Measurements from ENCODE around the gene SHISA4.

DNA sequence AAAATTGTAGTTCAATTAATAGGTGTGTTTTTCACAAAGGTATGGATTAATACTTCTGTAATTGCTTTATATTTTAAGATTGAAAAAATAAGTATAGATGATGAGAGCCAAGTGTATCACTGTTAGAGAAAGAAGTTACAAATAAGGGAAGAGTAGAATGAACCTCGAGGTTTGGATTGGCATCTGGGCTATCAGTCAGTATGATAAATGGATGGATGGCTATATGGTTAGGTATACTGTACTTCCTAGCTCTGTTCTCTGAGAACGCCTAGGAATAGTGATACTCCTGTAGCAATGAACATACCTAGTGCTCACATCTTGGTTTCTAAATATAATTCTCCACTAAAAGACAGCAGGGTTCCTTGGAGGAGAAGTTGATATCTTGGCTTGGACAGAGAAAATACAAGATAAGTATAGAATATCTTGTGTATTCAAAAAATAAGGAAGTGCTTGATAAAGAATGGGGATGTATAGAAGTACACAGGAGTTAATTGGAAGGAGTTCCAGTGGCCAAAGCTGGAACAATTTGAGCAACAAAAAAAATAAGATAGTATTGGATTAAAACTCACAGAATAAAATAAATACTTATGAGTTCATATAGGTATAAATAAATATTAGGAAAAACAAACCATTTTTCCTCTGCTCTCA lies 47.3 kb upstream of the SHISA4 start:
- TF ChIP-seq JUN (CRISPR knock-in tag; IDR thresholded peaks at IDR 0.05) (no peak), CBFB (CRISPR knock-in tag; IDR thresholded peaks at IDR 0.05; ENCODE audit: low read depth) (no peak), FOXK1 (CRISPR knock-in tag; IDR thresholded peaks at IDR 0.05) (no peak), SMAD3 (CRISPR knock-in tag; IDR thresholded peaks at IDR 0.05; ENCODE audit: borderline replicate concordance) (no peak), TP53 (CRISPR knock-in tag; IDR thresholded peaks at IDR 0.05) (no peak), CREM (CRISPR knock-in tag; IDR thresholded peaks at IDR 0.05) (no peak)
- TF ChIP-seq, protein P1, sequence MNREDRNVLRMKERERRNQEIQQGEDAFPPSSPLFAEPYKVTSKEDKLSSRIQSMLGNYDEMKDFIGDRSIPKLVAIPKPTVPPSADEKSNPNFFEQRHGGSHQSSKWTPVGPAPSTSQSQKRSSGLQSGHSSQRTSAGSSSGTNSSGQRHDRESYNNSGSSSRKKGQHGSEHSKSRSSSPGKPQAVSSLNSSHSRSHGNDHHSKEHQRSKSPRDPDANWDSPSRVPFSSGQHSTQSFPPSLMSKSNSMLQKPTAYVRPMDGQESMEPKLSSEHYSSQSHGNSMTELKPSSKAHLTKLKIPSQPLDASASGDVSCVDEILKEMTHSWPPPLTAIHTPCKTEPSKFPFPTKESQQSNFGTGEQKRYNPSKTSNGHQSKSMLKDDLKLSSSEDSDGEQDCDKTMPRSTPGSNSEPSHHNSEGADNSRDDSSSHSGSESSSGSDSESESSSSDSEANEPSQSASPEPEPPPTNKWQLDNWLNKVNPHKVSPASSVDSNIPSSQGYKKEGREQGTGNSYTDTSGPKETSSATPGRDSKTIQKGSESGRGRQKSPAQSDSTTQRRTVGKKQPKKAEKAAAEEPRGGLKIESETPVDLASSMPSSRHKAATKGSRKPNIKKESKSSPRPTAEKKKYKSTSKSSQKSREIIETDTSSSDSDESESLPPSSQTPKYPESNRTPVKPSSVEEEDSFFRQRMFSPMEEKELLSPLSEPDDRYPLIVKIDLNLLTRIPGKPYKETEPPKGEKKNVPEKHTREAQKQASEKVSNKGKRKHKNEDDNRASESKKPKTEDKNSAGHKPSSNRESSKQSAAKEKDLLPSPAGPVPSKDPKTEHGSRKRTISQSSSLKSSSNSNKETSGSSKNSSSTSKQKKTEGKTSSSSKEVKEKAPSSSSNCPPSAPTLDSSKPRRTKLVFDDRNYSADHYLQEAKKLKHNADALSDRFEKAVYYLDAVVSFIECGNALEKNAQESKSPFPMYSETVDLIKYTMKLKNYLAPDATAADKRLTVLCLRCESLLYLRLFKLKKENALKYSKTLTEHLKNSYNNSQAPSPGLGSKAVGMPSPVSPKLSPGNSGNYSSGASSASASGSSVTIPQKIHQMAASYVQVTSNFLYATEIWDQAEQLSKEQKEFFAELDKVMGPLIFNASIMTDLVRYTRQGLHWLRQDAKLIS (CRISPR knock-in tag; IDR thresholded peaks at IDR 0.05; ENCODE audit: borderline replicate concordance), result no peak
- TF ChIP-seq, protein P2, sequence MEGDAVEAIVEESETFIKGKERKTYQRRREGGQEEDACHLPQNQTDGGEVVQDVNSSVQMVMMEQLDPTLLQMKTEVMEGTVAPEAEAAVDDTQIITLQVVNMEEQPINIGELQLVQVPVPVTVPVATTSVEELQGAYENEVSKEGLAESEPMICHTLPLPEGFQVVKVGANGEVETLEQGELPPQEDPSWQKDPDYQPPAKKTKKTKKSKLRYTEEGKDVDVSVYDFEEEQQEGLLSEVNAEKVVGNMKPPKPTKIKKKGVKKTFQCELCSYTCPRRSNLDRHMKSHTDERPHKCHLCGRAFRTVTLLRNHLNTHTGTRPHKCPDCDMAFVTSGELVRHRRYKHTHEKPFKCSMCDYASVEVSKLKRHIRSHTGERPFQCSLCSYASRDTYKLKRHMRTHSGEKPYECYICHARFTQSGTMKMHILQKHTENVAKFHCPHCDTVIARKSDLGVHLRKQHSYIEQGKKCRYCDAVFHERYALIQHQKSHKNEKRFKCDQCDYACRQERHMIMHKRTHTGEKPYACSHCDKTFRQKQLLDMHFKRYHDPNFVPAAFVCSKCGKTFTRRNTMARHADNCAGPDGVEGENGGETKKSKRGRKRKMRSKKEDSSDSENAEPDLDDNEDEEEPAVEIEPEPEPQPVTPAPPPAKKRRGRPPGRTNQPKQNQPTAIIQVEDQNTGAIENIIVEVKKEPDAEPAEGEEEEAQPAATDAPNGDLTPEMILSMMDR (IDR thresholded peaks at IDR 0.05), result no peak
- TF ChIP-seq, protein P3, sequence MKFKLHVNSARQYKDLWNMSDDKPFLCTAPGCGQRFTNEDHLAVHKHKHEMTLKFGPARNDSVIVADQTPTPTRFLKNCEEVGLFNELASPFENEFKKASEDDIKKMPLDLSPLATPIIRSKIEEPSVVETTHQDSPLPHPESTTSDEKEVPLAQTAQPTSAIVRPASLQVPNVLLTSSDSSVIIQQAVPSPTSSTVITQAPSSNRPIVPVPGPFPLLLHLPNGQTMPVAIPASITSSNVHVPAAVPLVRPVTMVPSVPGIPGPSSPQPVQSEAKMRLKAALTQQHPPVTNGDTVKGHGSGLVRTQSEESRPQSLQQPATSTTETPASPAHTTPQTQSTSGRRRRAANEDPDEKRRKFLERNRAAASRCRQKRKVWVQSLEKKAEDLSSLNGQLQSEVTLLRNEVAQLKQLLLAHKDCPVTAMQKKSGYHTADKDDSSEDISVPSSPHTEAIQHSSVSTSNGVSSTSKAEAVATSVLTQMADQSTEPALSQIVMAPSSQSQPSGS (CRISPR knock-in tag; IDR thresholded peaks at IDR 0.05; ENCODE audit: borderline replicate concordance, low read depth), result no peak
- TF ChIP-seq, protein P4, sequence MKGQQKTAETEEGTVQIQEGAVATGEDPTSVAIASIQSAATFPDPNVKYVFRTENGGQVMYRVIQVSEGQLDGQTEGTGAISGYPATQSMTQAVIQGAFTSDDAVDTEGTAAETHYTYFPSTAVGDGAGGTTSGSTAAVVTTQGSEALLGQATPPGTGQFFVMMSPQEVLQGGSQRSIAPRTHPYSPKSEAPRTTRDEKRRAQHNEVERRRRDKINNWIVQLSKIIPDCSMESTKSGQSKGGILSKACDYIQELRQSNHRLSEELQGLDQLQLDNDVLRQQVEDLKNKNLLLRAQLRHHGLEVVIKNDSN (CRISPR knock-in tag; IDR thresholded peaks at IDR 0.05), result no peak
- TF ChIP-seq, protein P5, sequence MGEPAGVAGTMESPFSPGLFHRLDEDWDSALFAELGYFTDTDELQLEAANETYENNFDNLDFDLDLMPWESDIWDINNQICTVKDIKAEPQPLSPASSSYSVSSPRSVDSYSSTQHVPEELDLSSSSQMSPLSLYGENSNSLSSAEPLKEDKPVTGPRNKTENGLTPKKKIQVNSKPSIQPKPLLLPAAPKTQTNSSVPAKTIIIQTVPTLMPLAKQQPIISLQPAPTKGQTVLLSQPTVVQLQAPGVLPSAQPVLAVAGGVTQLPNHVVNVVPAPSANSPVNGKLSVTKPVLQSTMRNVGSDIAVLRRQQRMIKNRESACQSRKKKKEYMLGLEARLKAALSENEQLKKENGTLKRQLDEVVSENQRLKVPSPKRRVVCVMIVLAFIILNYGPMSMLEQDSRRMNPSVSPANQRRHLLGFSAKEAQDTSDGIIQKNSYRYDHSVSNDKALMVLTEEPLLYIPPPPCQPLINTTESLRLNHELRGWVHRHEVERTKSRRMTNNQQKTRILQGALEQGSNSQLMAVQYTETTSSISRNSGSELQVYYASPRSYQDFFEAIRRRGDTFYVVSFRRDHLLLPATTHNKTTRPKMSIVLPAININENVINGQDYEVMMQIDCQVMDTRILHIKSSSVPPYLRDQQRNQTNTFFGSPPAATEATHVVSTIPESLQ (CRISPR knock-in tag; IDR thresholded peaks at IDR 0.05), result no peak
